ENCODE results near the gene C12orf50. TPM values are rescaled to one million over a fixed set of nuclear protein-coding genes. Genes with fewer than 3 reads are reported as not detected.

Gene C12orf50
- total and polyA plus RNA-seq, 2 of the 13 experiments (the other 11 are each of a cell fraction or from before 2014, with no cell fraction given): not detected

- no peaks in the 10 kb centered on the region for H3K79me2 ChIP-seq (ENCODE audit: insufficient read depth, low read length)
- no peak for ATAC-seq
- H3K36me3 ChIP-seq (replicated peaks in 1 of 2; ENCODE audit: control insufficient read depth in 1 of 2, insufficient read depth in 2 of 2, low read length in 2 of 2): no peaks in the 10 kb centered on the region
- in situ Hi-C loops (cut with HindIII; ENCODE audit: extremely low pct_ligation_motif_present, low pct_unique_long_range_greater_than_20kb): no loop called here
- no peak overlapping the region for H3K4me2 ChIP-seq (ENCODE audit: low read depth, low read length)
- ChIA-PET POLR2A (no interaction called here), CTCF (ENCODE audit: low intra/inter-chr PET ratio, low total read pairs) (no interaction called here)
- no peaks in the 10 kb centered on the region for H4K20me1 ChIP-seq (ENCODE audit: insufficient read depth, low read length)
- FAIRE-seq: no peak
- 3% methylated on average over 2 of the region's 2 CpGs for WGBS (ENCODE audit: low lambda C conversion rate)
- no peaks in the 10 kb centered on the region for H3K27me3 ChIP-seq (ENCODE audit: control insufficient read depth in 1 of 2, insufficient read depth in 2 of 2, low read length in 2 of 2)
- no peak overlapping the region for H3K4me3 ChIP-seq (replicated peaks in 1 of 3; ENCODE audit: insufficient read depth in 1 of 3, low read depth in 2 of 3, low read length in 3 of 3)
- no TSS peak for BruUV-seq (replicated peaks)
- no peak for TF ChIP-seq ZNF589 (CRISPR knock-in tag; conservative IDR thresholded peaks at IDR 0.05)
- no peak for TF ChIP-seq ZNF616 (CRISPR knock-in tag; IDR thresholded peaks at IDR 0.05; ENCODE audit: low read depth)
- TF ChIP-seq JUN (CRISPR knock-in tag; IDR thresholded peaks at IDR 0.05): no peak
- TF ChIP-seq YEATS2 (CRISPR knock-in tag; IDR thresholded peaks at IDR 0.05; ENCODE audit: borderline replicate concordance): no peak
- TF ChIP-seq RNF2 (conservative IDR thresholded peaks at IDR 0.05; ENCODE audit: low read depth): no peak
- no peak for TF ChIP-seq ZNF609 (CRISPR knock-in tag; IDR thresholded peaks at IDR 0.05; ENCODE audit: borderline replicate concordance)
- H3K27ac ChIP-seq (ENCODE audit: extremely low read length, insufficient read depth, low read length): no peak overlapping the region
- intact Hi-C loops (cut with micrococcal nuclease; ENCODE audit: unreplicated experiment): no loop called here
- DNase-seq (ENCODE audit: low spot score): no peak
- no peaks in the 10 kb centered on the region for H3K9me3 ChIP-seq (ENCODE audit: low read length)
- H3K4me1 ChIP-seq (ENCODE audit: insufficient read depth, low read length): no peaks in the 10 kb centered on the region
- no peak overlapping the region for H3K9ac ChIP-seq (ENCODE audit: insufficient read depth, low read depth, low read length)
- no peak overlapping the region for H2AFZ ChIP-seq (ENCODE audit: low read length)
These were observed 40.7 kb downstream of the C12orf50 start for GRCh38 chr12:87988534-87988933.
